ENCODE results near the gene STAB2.
"Not testable (repeated sequence)": the region's sequence is repeated elsewhere in the genome, so short reads cannot be mapped to it uniquely, and the experiment has no call there.

The STAB2 gene

DNA sequence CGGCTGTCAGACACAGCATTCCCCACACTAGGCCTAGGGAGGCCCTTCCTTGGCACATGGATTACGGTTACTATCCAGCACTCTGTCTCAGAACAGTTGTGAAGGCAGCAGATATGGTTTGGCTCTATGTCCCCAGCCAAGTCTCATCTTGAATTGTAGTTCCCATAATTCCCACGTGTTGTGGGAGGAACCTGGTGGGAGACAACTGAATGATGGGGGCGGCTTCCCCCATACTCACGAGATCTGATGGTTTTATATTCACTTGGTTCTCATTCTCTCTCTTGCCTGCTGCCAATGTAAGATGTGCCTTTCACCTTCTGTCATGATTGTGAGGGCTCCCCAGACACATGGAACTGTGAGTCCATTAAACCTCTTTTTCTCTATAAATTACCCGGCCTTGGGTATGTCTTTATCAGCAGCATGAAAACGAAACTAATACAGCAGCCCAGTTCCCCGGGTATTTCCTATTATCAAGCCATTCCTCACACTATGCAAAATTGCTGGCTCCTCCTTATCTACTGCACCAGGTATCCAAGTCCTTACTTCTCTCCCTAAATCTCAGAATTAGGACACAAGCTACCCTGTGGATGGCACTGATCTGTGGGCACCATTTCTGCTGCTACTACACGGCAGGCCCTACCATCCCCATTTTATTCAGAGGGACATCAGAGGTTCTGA, 220.6 kb downstream of the STAB2 start:
- Histone ChIP-seq H3K27me3 (ENCODE audit: control insufficient read depth, insufficient read depth, low read length) (no peaks in the 10 kb centered on the region), H3K4me1 (ENCODE audit: control insufficient read depth, insufficient read depth, low read length) (no peaks in the 10 kb centered on the region), H3K9ac (ENCODE audit: low read depth, low read length) (no peak overlapping the region), H3K4me3 (ENCODE audit: low read depth, low read length) (no peak overlapping the region), H3K9me3 (ENCODE audit: control insufficient read depth, insufficient read depth, low read length) (no peaks in the 10 kb centered on the region), H3K36me3 (ENCODE audit: control insufficient read depth, insufficient read depth, low read length) (peaks cover 2% of the 10 kb centered on the region)

DNA sequence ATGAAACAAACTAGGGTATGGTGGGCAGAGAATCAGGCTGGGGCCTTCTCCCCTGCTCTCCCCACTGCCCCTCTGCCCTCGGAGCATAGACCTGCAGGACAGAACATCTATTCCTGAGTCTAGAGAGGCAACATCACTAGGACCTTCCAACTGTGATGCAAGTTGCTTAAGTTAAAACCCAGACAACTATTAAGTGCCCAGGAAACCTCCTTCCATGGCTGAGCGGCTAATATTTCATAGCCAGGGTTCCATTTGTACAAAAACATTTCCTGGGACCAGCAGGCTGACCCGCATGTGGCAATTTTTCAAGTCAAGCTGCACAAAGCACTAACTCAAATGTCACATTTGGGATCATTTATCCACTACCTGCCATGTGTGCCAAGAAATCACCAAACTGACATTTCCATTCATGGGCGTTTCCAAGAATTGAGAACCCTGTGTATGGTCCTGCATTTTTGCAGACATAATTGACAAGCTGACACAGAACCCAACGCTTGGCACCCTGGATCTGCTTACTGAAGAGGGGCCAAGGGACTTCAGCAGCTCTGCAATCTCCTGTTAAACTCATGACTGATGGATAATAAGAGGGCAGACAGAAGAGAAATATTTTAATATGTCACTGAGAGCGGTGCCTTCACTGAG, 221.3 kb downstream of the STAB2 start:
- peaks cover 2% of the 10 kb centered on the region for H3K36me3 ChIP-seq (ENCODE audit: control insufficient read depth, insufficient read depth, low read length)

GRCh38 chr12:103809154-103809553, 222.1 kb downstream of the STAB2 start:
- H3K9ac ChIP-seq (ENCODE audit: low read depth, low read length): no peak overlapping the region
- peaks cover 2% of the 10 kb centered on the region for H3K36me3 ChIP-seq (ENCODE audit: control insufficient read depth, insufficient read depth, low read length)
- no peaks in the 10 kb centered on the region for H3K27me3 ChIP-seq (ENCODE audit: control insufficient read depth, insufficient read depth, low read length)
- no peaks in the 10 kb centered on the region for H3K9me3 ChIP-seq (ENCODE audit: control insufficient read depth, insufficient read depth, low read length)
- no peak overlapping the region for H3K4me3 ChIP-seq (ENCODE audit: low read depth, low read length)
- H3K4me1 ChIP-seq (ENCODE audit: control insufficient read depth, insufficient read depth, low read length): no peaks in the 10 kb centered on the region

More for the DNA sequence above, 221.3 kb downstream of the STAB2 start:
- Histone ChIP-seq H3K4me1 (ENCODE audit: control insufficient read depth, insufficient read depth, low read length) (no peaks in the 10 kb centered on the region), H3K4me3 (ENCODE audit: low read depth, low read length) (no peak overlapping the region), H3K9ac (ENCODE audit: low read depth, low read length) (no peak overlapping the region), H3K27me3 (ENCODE audit: control insufficient read depth, insufficient read depth, low read length) (no peaks in the 10 kb centered on the region), H3K9me3 (ENCODE audit: control insufficient read depth, insufficient read depth, low read length) (no peaks in the 10 kb centered on the region)

DNA sequence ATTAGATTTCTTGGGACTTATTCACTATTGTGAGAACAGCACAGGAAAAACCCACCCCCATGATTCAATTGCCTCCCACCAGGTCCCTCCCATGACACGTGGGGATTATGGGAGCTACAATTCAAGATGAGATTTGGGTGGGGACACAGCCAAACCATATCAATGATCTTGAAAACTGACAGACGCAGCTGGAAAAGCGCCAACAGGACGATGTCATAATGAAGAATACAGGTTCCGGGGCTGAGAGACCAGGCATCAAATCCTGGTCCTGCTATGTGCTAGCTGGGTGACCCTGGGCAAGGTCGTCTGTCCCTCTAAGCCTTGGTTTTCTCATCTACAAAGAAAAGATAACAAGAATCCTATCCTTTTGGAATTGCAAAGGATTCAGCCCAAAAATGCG, 222.6 kb downstream of the STAB2 start:
- H3K36me3 ChIP-seq (ENCODE audit: control insufficient read depth, insufficient read depth, low read length); H3K27me3 ChIP-seq (ENCODE audit: control insufficient read depth, insufficient read depth, low read length); H3K4me1 ChIP-seq (ENCODE audit: control insufficient read depth, insufficient read depth, low read length); H3K4me3 ChIP-seq (ENCODE audit: low read depth, low read length); H3K9me3 ChIP-seq (ENCODE audit: control insufficient read depth, insufficient read depth, low read length); H3K9ac ChIP-seq (ENCODE audit: low read depth, low read length): not testable (repeated sequence)

- no peak overlapping the region for H3K4me3 ChIP-seq (ENCODE audit: low read depth, low read length)
- no peaks in the 10 kb centered on the region for H3K9me3 ChIP-seq (ENCODE audit: control insufficient read depth, insufficient read depth, low read length)
- H3K4me1 ChIP-seq (ENCODE audit: control insufficient read depth, insufficient read depth, low read length): no peaks in the 10 kb centered on the region
- H3K27me3 ChIP-seq (ENCODE audit: control insufficient read depth, insufficient read depth, low read length): no peaks in the 10 kb centered on the region
- H3K9ac ChIP-seq (ENCODE audit: low read depth, low read length): no peak overlapping the region
- H3K36me3 ChIP-seq (ENCODE audit: control insufficient read depth, insufficient read depth, low read length): peaks cover 2% of the 10 kb centered on the region
Observed at GRCh38 chr12:103810111-103810510, 223.0 kb downstream of the STAB2 start.

DNA sequence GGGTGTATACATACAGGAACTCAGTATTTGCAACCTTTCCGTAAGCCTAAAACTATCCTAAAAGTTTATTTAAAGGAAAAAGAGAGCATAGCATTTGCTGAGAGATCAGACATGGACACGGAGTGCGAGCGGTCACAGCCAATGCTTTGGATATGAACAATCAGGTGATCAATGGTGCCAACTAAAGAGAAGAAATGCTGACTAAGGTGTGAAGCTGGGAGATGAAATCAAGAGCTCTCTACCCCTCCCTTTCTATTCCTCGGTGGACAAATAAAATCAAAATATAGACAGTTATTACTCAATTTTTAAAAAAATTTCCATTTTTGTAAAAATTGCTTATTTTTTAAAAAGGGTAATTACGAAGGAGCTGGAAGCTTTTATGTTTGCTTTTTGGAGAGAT, 224.7 kb downstream of the STAB2 start:
- no peaks in the 10 kb centered on the region for H3K27me3 ChIP-seq (ENCODE audit: control insufficient read depth, insufficient read depth, low read length)
- H3K9ac ChIP-seq (ENCODE audit: low read depth, low read length): no peak overlapping the region
- H3K4me3 ChIP-seq (ENCODE audit: low read depth, low read length): no peak overlapping the region
- H3K36me3 ChIP-seq (ENCODE audit: control insufficient read depth, insufficient read depth, low read length): peaks cover 2% of the 10 kb centered on the region
- H3K9me3 ChIP-seq (ENCODE audit: control insufficient read depth, insufficient read depth, low read length): no peaks in the 10 kb centered on the region
- no peaks in the 10 kb centered on the region for H3K4me1 ChIP-seq (ENCODE audit: control insufficient read depth, insufficient read depth, low read length)

DNA sequence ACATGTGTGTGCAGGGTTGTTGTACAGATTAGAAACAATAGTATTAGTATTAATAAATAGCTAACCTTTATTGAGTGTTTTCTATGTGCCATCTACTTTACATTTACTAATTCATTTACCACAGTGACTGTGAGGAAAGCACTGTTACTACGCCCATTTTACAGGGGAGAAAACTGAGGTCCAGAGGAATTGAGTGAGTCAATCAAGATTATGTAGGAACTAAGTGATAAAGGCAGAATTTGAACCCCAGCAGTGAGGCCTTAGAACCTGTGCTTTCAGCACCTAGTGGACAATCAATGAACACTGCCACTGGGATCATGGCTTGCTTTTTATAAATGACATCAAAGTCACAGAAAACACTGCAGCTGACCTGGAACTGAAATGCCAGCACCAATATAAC, 225.7 kb downstream of the STAB2 start:
- H3K9me3 ChIP-seq (ENCODE audit: control insufficient read depth, insufficient read depth, low read length): no peaks in the 10 kb centered on the region
- no peaks in the 10 kb centered on the region for H3K27me3 ChIP-seq (ENCODE audit: control insufficient read depth, insufficient read depth, low read length)
- no peak overlapping the region for H3K4me3 ChIP-seq (ENCODE audit: low read depth, low read length)
- peaks cover 2% of the 10 kb centered on the region for H3K36me3 ChIP-seq (ENCODE audit: control insufficient read depth, insufficient read depth, low read length)
- H3K9ac ChIP-seq (ENCODE audit: low read depth, low read length): no peak overlapping the region
- no peaks in the 10 kb centered on the region for H3K4me1 ChIP-seq (ENCODE audit: control insufficient read depth, insufficient read depth, low read length)

GRCh38 chr12:103813426-103813825, 226.4 kb downstream of the STAB2 start:
- Histone ChIP-seq H3K4me1 (ENCODE audit: control insufficient read depth, insufficient read depth, low read length) (no peaks in the 10 kb centered on the region), H3K4me3 (ENCODE audit: low read depth, low read length) (no peak overlapping the region), H3K9ac (ENCODE audit: low read depth, low read length) (no peak overlapping the region), H3K27me3 (ENCODE audit: control insufficient read depth, insufficient read depth, low read length) (no peaks in the 10 kb centered on the region), H3K36me3 (ENCODE audit: control insufficient read depth, insufficient read depth, low read length) (peaks cover 2% of the 10 kb centered on the region), H3K9me3 (ENCODE audit: control insufficient read depth, insufficient read depth, low read length) (no peaks in the 10 kb centered on the region)

- no peak overlapping the region for H3K9ac ChIP-seq (ENCODE audit: low read depth, low read length)
- H3K4me1 ChIP-seq (ENCODE audit: control insufficient read depth, insufficient read depth, low read length): no peaks in the 10 kb centered on the region
- H3K36me3 ChIP-seq (ENCODE audit: control insufficient read depth, insufficient read depth, low read length): peaks cover 2% of the 10 kb centered on the region
- H3K27me3 ChIP-seq (ENCODE audit: control insufficient read depth, insufficient read depth, low read length): no peaks in the 10 kb centered on the region
- H3K4me3 ChIP-seq (ENCODE audit: low read depth, low read length): no peak overlapping the region
- H3K9me3 ChIP-seq (ENCODE audit: control insufficient read depth, insufficient read depth, low read length): no peaks in the 10 kb centered on the region
Observed at GRCh38 chr12:103813949-103814348, 226.9 kb downstream of the STAB2 start.

- Histone ChIP-seq H3K36me3 (ENCODE audit: control insufficient read depth, insufficient read depth, low read length) (peaks cover 2% of the 10 kb centered on the region), H3K27me3 (ENCODE audit: control insufficient read depth, insufficient read depth, low read length) (no peaks in the 10 kb centered on the region), H3K4me3 (ENCODE audit: low read depth, low read length) (no peak overlapping the region), H3K9me3 (ENCODE audit: control insufficient read depth, insufficient read depth, low read length) (no peaks in the 10 kb centered on the region), H3K4me1 (ENCODE audit: control insufficient read depth, insufficient read depth, low read length) (no peaks in the 10 kb centered on the region), H3K9ac (ENCODE audit: low read depth, low read length) (no peak overlapping the region)
Observed at GRCh38 chr12:103814436-103814835, 227.4 kb downstream of the STAB2 start.
